Measurements from ENCODE around the gene S100A13. TPM values are rescaled to one million over a fixed set of nuclear protein-coding genes. Genes with fewer than 3 reads are reported as not detected.

The S100A13 gene
- polyA plus RNA-seq, 4 donors: 133 to 184 (median 160) TPM

GRCh38 chr1:153628638-153629342 is 1.5 kb upstream of the S100A13 start:
- no peak for DNase-seq (ENCODE audit: low read depth in 4 of 4, low spot score in 2 of 4)

DNA sequence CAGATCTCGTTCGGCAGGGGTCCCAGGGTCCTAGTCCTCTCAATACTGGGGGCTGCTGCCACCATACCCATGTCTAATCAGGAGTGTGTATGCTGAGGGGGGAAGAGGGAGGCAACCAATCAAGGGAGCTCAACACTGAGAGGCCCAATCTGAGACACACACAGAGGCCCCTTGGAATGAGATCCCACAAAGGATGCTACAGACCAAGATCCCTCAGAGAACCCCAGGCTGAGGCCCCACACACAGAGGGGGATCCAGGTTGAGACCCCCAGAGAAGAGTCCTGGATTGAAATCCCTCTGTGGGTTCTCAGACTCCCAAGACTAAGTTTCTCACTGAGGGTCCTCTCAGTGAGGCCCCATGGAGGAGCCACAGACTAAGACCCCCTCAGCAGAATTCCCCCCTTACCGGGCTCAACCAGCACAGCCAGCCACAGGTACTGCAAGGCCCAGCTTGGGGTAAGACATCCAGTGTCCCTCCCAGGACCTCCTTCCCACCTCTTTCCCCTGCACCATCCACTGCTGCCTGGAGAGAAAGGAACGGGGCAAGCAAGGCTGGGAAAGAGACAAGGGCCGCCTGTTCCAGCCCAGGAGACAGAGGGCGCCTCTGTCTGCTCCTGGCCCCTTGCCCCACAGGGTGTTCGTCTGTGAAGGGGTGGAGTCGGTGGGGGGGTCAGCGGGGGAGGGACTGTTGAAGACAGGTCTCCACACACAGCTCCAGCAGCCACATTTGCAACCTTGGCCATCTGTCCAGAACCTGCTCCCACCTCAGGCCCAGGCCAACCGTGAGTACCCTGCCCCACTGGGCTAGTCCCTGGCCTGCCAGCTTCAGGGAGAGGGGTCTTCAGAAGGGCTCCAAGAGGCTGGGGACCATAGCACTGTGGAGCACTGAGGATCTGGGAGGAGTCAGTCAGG is 666 bp upstream of the S100A13 start, which contains the start of gene S100A1:
Gene S100A1, plus strand, starts transcription at position 720 of the 912 bp plus-strand sequence. CDS start 2,088 bp downstream, outside the sequence.
- DNase-seq (ENCODE audit: low read depth in 4 of 4, low spot score in 2 of 4): no peak

GRCh38 chr1:153626477-153626903 is 815 bp downstream of the S100A13 start:
- no peak for DNase-seq (ENCODE audit: low read depth in 4 of 4, low spot score in 2 of 4)

DNA sequence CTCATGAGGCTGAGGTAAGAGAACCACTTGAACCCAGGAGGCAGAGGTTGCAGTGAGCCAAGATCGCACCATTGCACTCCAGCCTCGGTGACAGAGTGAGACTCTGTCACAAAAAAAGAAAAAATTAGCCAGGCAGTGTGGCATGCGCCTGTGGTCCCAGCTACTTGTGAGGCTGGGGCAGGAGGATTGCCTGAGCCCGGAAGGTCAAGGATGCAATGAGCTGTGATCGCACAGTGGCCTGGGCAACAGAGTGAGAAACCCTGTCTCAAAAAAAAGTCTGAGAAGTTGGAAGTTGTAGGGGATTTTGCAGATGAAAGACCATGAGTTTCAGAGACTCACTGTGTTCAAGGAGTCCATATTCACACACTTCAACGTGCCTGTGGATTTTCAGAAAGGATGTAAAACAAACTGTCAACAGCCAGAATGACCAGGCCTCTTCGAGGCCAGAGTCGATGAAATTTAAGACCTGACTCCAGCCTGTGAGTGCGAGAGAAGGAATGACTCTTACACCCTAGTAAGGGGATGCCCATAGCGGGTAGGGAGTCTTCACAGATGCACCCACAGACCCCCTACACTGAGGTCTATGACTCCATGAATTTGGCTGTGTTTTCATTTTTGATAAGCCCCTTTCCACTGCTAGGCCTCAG is 2.2 kb downstream of the S100A13 start:
- no peak for DNase-seq (ENCODE audit: low read depth in 4 of 4, low spot score in 2 of 4)

GRCh38 chr1:153623101-153623500 is 4.2 kb downstream of the S100A13 start:
- DNase-seq (ENCODE audit: low read depth in 4 of 4, low spot score in 2 of 4): no peak

DNA sequence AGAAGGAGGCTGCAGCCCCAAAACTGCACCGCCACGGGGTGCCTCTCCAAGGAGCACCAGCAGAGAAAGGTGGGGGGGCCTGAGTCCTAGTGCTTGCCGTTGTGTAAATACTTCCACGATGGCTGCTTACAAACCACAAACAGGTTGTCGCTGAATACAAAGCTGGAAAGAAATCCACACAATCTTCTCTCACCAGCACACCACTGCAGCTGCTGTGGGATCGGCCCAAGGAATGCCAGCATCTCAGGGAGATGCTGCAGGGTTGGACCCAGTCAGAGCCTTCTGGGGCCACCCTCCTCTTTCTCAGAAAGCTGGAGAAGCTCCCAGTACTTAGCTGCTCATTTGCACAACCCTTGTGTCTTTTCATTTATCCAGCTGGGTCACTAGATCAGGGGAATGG is 8.1 kb downstream of the S100A13 start:
- DNase-seq (ENCODE audit: low read depth in 4 of 4, low spot score in 2 of 4): no peak

GRCh38 chr1:153617663-153618062 is 9.6 kb downstream of the S100A13 start:
- no peak for DNase-seq (ENCODE audit: low read depth in 4 of 4, low spot score in 2 of 4)

DNA sequence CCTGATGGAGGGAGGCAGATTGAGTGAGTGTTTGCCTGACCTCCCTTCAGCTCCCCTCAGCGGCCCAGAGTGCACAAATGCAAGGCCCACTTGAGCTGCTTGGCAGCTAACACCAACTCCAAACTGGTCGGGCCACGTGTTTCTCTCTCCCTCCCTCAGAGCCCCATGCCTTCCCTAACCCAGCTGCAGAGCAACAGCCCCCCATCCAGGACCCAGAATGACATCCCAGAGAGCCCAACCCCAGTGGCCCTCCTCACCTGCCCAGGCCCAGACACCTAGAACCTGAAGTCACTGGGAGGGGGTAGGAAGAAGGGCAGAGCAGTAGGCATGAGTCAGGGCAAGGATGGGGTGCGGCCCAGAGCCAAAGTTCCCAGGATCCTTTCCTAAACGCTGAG is 10.4 kb downstream of the S100A13 start:
- no peak for DNase-seq (ENCODE audit: low read depth in 4 of 4, low spot score in 2 of 4)

GRCh38 chr1:153616144-153616916 is 11.0 kb downstream of the S100A13 start, which contains the start of gene S100A14:
TSS of gene S100A14 (minus strand) at chr1:153616325. CDS start at chr1:153615858, 467 bp downstream.
- no peak for DNase-seq (ENCODE audit: low read depth in 4 of 4, low spot score in 2 of 4)

DNA sequence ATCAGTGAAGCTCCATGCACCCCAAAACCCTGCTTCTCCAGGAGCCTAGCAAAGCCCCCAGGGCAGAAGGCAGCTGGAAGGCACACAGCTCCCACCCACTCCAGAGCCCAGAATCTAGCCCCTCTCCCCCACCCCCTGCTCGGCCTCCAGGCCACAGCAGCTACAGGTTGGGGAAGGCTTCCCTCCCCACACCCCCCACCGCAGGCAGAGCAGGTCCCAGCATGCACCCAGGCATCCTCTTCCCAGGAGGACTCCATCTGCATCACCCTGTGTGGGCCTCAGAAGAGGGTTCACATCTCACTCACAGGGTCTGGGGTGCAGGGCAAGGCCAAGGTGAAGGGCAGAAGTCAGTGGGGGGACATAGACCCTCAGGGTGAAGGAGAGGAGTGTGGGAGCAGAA is 11.9 kb downstream of the S100A13 start:
- DNase-seq (ENCODE audit: low read depth in 4 of 4, low spot score in 2 of 4): no peak

- no peak for DNase-seq (ENCODE audit: low read depth in 4 of 4, low spot score in 2 of 4)
These were observed 12.4 kb downstream of the S100A13 start for GRCh38 chr1:153614906-153615305.

DNA sequence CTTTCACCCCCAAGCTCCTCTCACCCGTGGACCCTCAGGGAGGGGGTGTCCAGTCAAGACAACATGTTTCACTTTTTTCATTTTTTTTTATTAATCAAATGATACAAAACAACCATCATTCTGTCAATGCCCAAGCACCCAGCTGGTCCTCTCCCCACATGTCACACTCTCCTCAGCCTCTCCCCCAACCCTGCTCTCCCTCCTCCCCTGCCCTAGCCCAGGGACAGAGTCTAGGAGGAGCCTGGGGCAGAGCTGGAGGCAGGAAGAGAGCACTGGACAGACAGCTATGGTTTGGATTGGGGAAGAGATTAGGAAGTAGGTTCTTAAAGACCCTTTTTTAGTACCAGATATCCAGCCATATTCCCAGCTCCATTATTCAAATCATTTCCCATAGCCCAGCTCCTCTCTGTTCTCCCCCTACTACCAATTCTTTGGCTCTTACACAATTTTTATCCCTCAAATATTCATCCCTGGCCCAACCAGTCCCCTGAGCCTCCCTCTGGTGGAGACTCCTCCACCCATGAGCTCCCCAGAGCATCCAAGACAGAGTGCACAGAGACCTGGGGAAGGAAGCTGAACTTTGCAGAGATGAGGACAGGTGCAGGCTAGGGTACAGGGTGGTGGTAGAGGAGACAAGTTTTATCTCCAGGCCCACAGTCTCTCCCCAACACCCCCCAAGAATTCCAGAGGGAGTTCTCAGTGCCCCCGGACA is 13.0 kb downstream of the S100A13 start:
- no peak for DNase-seq (ENCODE audit: low read depth in 4 of 4, low spot score in 2 of 4)

DNA sequence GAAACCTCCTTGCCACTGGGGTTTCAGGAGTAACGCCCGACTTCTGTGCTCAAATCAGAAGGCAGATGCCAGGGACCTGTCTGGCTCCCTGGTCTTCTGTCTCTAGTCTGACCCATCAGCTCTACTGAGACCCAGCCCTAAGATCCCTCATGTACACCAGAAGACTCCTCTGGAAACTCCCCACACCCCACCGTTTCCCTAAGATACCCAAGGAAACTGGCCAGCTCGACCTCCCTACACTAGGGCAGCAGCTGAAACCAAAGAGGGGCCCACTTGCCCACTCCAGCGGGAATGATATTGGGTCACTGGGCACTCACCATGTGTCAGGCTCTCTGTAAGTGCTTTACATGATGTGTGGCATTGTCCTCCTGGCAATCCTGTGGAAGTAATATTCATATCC is 13.9 kb downstream of the S100A13 start:
- no peak for DNase-seq (ENCODE audit: low read depth in 4 of 4, low spot score in 2 of 4)

- no peak for DNase-seq (ENCODE audit: low read depth in 4 of 4, low spot score in 2 of 4)
These were observed 14.5 kb downstream of the S100A13 start, which contains the start of gene S100A16 for GRCh38 chr1:153612755-153613331. TSS of gene S100A16 (minus strand) at chr1:153613137. CDS start at chr1:153608151, 4,986 bp downstream.

DNA sequence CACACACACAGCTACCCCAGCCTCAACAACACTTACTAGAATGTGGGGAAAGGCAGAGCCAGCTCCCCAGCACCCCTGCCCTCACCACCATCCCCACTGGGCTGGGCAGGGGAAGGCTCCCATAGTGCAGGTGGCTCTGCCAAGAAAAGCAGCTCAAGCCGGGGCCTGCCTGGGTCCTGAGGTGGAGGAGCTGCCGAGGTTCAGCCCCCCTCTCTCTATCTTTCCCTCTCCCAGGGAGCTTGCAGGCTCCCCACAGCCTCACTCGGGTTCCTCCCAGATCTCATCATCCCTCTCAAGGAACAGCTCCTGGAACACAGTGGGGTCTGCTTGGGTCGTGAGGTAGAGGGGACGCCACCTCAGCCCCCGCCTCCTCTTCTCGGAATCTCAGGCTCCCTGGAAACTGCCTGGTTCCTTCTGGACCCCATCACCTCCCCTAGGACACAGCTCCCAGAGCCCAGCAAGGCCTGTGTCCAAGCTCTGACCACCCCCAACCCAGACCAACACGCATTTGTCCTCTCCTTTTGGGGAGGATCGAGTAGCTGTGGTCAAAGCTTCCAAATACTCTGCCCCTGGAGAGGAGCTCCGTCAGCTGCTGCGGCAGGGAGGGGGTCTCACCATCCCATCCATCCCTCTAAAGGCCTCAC is 15.1 kb downstream of the S100A13 start:
- DNase-seq (ENCODE audit: low read depth in 4 of 4, low spot score in 2 of 4): no peak

DNA sequence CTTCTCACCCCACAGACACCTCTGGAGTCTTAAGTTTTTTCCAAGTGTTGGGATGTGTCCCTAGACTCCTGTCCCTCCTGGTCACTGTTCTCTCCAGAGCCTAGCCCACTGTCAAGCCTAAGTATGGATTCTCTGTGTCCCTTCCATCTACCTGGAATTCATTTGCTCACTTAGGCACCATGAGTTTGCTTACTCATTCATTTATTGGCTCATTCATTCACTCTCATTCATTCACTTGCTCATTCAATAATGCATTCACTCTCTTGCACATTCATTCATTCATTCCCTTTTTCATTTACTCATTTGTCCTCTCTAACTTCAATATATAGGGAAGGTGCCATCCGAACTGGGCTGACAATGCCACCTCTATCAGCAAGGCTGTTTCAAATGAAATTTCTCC is 15.9 kb downstream of the S100A13 start:
- DNase-seq (ENCODE audit: low read depth in 4 of 4, low spot score in 2 of 4): no peak

DNA sequence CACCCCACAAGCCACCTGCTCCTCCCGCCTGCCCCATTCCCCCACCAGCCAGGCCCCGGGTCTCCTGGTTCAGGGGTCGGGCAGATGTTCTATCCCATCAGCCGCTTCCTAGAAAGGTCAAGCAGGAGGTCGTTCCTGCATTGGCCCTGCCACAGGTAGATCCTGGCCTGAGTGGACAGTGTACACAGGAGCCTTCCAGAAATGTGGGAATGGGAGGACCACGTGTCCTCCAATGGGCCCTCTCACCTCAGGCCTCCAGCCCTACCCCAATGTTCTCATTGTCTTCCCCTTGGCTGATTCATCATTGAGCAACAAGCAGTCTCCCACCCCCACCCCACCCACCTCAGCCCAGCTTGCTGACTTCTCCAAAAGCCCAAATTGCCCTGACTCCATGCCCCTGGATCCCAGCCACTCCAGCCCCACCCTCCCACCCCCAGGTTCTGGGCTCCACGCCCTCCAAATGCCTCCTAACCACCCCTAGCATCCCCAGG is 16.4 kb downstream of the S100A13 start:
- no peak for DNase-seq (ENCODE audit: low read depth in 4 of 4, low spot score in 2 of 4)

GRCh38 chr1:153610334-153610733 is 17.0 kb downstream of the S100A13 start:
- DNase-seq (ENCODE audit: low read depth in 4 of 4, low spot score in 2 of 4): no peak

DNA sequence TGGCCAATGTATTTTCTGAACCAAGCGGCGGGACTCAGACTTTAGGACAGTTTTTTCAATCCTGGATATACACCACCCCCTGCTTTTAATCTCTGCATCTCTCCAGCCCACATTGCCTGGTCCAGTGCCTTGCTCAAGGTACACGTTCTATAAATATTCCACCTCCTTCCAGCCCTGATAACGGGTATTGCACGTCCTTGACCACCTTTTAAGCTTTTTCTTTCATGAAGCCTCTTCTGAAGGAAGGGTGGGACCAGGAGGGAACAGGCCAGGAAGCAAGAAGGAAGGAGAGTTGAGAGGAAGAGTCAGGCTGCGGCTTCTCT is 17.8 kb downstream of the S100A13 start:
- no peak for DNase-seq (ENCODE audit: low read depth in 4 of 4, low spot score in 2 of 4)

All from left renal cortex interstitium (tissue), 4 donors.